H1 (cell line): Measurements from ENCODE around the gene ABCA6.

Experiments used
- CBX5 ChIP-seq: fragments of 300-800, 300-1000 bp; sonication (generic); IDR thresholded peaks from 2 replicates; pipeline ENCODE4 v1.7.1; 2016; ENCODE audit warnings: antibody characterized with exemption, low read length, low read depth
- CHD2 ChIP-seq: IDR thresholded peaks from 2 replicates; pipeline ENCODE4 v1.6.1; 2012; ENCODE audit warnings: low read length, improper control_type of control experiment
- EZH2 ChIP-seq: fragments of 200-600 bp; sonication (generic); IDR thresholded peaks from 2 replicates; pipeline ENCODE4 v1.7.1; 2012; ENCODE audit warnings: low read depth, mild to moderate bottlenecking, moderate library complexity, low read length, inconsistent platforms; ENCODE audit not compliant: severe bottlenecking
- MAX ChIP-seq: IDR thresholded peaks from 2 replicates; pipeline ENCODE4 v1.6.1; 2012; ENCODE audit warnings: inconsistent platforms
- POLR2A ChIP-seq, 2 experiments: IDR thresholded peaks; 1 replicate in 1 of 2; 2 replicates in 1 of 2; pipeline ENCODE4 v1.6.1; 2011; ENCODE audit warnings: low read depth in 2 of 2, low read length in 2 of 2, mild to moderate bottlenecking in 2 of 2; ENCODE audit errors: control extremely low read depth in 1 of 2
- RXRA ChIP-seq: IDR thresholded peaks from 2 replicates; pipeline ENCODE4 v1.6.1; 2011; ENCODE audit warnings: low read depth, mild to moderate bottlenecking, low read length, moderate library complexity; ENCODE audit not compliant: insufficient read depth
- SIRT6 ChIP-seq: IDR thresholded peaks from one replicate; pipeline ENCODE4 v1.7.1; 2012; ENCODE audit warnings: low read length, inconsistent platforms
- SP1 ChIP-seq: IDR thresholded peaks from 2 replicates; pipeline ENCODE4 v1.6.1; 2011; ENCODE audit warnings: low read depth, low read length
- TF ChIP-seq, protein P1 (sequence below), 3 experiments: IDR thresholded peaks; 1 replicate in 2 of 3; 2 replicates in 1 of 3; pipeline versions ENCODE4 v1.5.1 to v1.6.1; 2011; ENCODE audit warnings: low read length in 3 of 3, mild to moderate bottlenecking in 3 of 3, inconsistent platforms in 2 of 3, low read depth in 1 of 3, moderate library complexity in 1 of 3; ENCODE audit not compliant: insufficient read depth in 1 of 3; ENCODE audit errors: control extremely low read depth in 1 of 3
- TF ChIP-seq, protein P2 (sequence below): IDR thresholded peaks from 2 replicates; pipeline ENCODE4 v1.6.1; 2012; ENCODE audit warnings: low read length, inconsistent platforms

DNA sequence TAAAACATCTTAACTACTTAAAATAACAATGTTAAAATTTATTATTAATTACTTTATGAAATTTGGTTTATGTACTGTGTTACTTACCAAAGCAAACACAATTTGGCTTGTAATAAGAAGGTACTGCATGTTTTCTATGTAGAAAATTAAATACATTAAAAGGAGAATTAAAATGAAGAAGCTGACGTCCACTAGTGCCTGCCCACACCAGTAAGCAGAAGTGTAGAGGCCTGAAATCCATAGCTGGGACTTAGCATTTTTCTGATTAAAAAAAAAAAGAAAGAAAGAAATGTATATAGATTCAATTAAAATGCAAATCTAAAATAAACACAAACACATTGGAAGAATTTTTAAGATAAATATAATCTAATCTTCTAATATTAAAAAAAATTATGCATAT lies 45.2 kb downstream of the ABCA6 start:
- no peak for TF ChIP-seq SIRT6
- no peak for TF ChIP-seq POLR2A (IDR thresholded peaks at IDR 0.05; ENCODE audit: control extremely low read depth in 1 of 2, low read depth in 2 of 2, low read length in 2 of 2)
- TF ChIP-seq CBX5, result no peak
- no peak for TF ChIP-seq RXRA
- TF ChIP-seq, protein P1, sequence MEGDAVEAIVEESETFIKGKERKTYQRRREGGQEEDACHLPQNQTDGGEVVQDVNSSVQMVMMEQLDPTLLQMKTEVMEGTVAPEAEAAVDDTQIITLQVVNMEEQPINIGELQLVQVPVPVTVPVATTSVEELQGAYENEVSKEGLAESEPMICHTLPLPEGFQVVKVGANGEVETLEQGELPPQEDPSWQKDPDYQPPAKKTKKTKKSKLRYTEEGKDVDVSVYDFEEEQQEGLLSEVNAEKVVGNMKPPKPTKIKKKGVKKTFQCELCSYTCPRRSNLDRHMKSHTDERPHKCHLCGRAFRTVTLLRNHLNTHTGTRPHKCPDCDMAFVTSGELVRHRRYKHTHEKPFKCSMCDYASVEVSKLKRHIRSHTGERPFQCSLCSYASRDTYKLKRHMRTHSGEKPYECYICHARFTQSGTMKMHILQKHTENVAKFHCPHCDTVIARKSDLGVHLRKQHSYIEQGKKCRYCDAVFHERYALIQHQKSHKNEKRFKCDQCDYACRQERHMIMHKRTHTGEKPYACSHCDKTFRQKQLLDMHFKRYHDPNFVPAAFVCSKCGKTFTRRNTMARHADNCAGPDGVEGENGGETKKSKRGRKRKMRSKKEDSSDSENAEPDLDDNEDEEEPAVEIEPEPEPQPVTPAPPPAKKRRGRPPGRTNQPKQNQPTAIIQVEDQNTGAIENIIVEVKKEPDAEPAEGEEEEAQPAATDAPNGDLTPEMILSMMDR (IDR thresholded peaks at IDR 0.05; ENCODE audit: control extremely low read depth in 1 of 3, insufficient read depth in 1 of 3, low read depth in 1 of 3, low read length in 3 of 3), result no peak
- no peak for TF ChIP-seq SP1
- no peak for TF ChIP-seq EZH2
- TF ChIP-seq, protein P2, sequence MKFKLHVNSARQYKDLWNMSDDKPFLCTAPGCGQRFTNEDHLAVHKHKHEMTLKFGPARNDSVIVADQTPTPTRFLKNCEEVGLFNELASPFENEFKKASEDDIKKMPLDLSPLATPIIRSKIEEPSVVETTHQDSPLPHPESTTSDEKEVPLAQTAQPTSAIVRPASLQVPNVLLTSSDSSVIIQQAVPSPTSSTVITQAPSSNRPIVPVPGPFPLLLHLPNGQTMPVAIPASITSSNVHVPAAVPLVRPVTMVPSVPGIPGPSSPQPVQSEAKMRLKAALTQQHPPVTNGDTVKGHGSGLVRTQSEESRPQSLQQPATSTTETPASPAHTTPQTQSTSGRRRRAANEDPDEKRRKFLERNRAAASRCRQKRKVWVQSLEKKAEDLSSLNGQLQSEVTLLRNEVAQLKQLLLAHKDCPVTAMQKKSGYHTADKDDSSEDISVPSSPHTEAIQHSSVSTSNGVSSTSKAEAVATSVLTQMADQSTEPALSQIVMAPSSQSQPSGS, result no peak
- no peak for TF ChIP-seq MAX
- no peak for TF ChIP-seq CHD2
